T47D (cell line): ENCODE measurements around the gene C6orf163.

ENCODE experiments used
- DNase-seq, 2 experiments: peaks; one replicate each; pipeline versions ENCODE4 v3.0.0 to v3.0.0-alpha.2; 2011 to 2012; ENCODE audit warnings: low read depth in 1 of 2, low spot score in 1 of 2
- JUND ChIP-seq: IDR thresholded peaks from 2 replicates; pipeline ENCODE4 v1.6.1; 2012; ENCODE audit warnings: low read depth
- in situ Hi-C: cut with HindIII; loops from 2 replicates; pipeline ENCODE4 v1.10.0; 2016; ENCODE audit warnings: low sequenced_read_pairs, low pct_unique_long_range_greater_than_20kb

Gene C6orf163

GRCh38 chr6:87336367-87336766 lies 8.2 kb upstream of the C6orf163 start:
- TF ChIP-seq JUND = no peak
- no peak for DNase-seq
- in situ Hi-C loops = no loop called here

DNA sequence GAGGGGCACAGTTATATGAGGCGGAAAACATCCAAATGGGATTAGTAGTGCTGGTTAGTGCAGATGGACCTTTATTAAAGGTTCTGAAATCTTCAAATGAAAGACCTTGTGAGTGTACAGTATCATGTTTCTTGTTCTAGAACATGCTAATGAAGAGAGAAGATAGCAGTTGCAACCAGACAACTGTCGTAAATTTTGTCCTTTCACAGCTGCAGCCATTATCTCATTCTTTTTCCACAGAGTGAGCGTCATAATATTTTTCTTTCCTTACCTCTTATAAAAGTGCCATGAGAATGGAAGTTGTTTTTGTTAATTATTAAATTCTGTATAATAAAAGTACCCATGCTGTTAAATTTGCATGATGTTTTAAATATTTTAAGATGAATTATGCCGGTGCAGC lies 4.4 kb upstream of the C6orf163 start:
- no peak for TF ChIP-seq JUND
- in situ Hi-C loops = no loop called here
- DNase-seq = no peak

GRCh38 chr6:87341158-87341557 lies 3.5 kb upstream of the C6orf163 start:
- in situ Hi-C loops = no loop called here

GRCh38 chr6:87341899-87342298 lies 2.7 kb upstream of the C6orf163 start:
- TF ChIP-seq JUND = no peak
- no peak for DNase-seq
- in situ Hi-C loops = no loop called here

More at GRCh38 chr6:87341158-87341557, 3.5 kb upstream of the C6orf163 start:
- no peak for DNase-seq
- no peak for TF ChIP-seq JUND

DNA sequence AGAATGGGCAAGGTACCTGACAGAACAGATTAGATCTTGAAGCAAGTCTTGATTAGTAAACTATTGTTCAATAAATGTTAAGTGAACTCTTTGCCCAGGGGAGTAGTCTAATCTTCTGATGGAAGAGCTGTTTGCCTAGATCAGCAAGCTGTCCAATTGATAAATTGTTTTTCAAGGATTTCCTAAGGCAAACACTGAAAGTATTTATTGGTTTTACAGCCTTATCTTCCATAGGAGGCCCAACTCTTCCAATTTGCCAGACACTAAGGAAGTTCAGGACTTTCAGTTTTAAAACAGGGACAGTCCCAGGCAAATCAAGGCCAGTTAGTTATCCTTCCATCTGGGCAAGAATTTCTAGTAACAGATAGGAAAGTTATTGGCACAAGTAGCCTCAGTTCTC lies 1.8 kb upstream of the C6orf163 start:
- in situ Hi-C loops = no loop called here
- DNase-seq = no peak
- TF ChIP-seq JUND = no peak

GRCh38 chr6:87346700-87347099 lies 2.1 kb downstream of the C6orf163 start:
- DNase-seq = no peak
- in situ Hi-C loops = no loop called here
- TF ChIP-seq JUND = no peak

- in situ Hi-C loops = no loop called here
- no peak for DNase-seq
- TF ChIP-seq JUND = no peak
Observed at GRCh38 chr6:87349896-87350295, 5.3 kb downstream of the C6orf163 start.

DNA sequence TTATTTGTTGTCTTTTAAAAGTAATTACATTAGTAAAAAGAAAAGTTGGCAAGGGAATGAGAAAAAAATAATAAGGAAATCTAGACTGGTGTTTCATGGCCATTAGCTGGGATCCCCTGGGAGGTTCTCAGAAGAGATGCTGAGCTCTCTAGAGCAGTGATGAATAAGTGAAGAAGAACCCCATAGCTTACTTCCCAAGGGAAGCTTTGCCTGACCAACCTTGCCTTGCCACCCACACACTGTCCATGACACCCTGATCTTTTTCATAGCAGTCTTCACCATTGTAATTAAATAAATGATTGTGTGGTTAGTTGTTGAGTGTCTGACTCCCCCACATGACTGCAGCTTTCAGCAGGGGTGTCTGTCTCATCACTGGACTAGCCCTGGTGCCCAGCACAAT lies 5.9 kb downstream of the C6orf163 start:
- DNase-seq = no peak
- in situ Hi-C loops = no loop called here

DNA sequence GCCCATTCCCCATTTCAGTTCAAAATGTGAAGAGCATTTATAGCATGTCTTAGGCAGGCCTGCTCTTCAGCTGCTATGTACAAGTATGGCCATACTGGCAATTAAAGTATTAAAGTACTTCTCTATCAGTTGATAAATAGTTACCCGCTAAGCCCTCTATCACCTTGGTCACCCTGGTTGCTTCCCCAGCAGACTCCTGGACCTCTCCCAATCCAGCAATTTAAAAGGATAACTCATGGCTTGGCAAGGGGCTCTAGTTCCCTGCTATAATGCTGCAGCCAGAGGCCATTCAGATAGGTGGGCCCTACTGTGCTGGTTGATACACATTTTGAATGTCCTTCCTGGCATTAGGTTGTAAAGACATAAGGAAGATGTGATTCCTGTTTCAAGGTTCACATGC lies 7.0 kb downstream of the C6orf163 start:
- DNase-seq = no peak
- in situ Hi-C loops = no loop called here
- TF ChIP-seq JUND = no peak

More for the DNA sequence above, 5.9 kb downstream of the C6orf163 start:
- TF ChIP-seq JUND = no peak

DNA sequence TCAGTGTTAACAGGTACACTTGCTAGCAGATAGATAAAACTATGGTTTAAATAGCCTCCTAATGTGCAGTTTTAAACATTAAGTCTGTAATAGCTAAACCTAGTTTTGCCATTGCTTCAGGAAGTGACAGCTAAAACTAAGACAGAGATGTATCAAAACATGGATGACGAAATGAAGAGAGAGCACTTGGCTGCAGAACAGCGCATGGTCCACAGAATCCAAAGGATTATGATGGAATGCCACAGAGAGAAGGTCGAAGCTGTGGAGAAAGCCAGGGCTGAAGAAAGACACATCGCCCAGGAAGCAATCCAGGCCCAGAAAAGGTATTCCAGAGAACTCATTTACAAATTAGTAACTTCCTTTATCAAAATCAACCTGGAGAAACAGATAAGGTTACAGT lies 11.6 kb downstream of the C6orf163 start:
- no peak for TF ChIP-seq JUND
- DNase-seq = no peak
- in situ Hi-C loops = no loop called here

GRCh38 chr6:87357479-87358196 lies 13.0 kb downstream of the C6orf163 start:
- no peak for DNase-seq
- in situ Hi-C loops = no loop called here
- TF ChIP-seq JUND = no peak

GRCh38 chr6:87364602-87365252 lies 20.1 kb downstream of the C6orf163 start:
- TF ChIP-seq JUND = no peak
- in situ Hi-C loops = no loop called here
- DNase-seq = no peak

- in situ Hi-C loops = no loop called here
Observed at GRCh38 chr6:87366072-87366827, 21.6 kb downstream of the C6orf163 start.

More at GRCh38 chr6:87366072-87366827, 21.6 kb downstream of the C6orf163 start:
- TF ChIP-seq JUND = no peak
- DNase-seq = no peak
